KG1 (cell line): ENCODE data around the gene CCL23.
A peak's percentile ranks its signal among the peaks of the same experiment; 100 is the strongest.
"Not testable (repeated sequence)": the region's sequence is repeated elsewhere in the genome, so short reads cannot be mapped to it uniquely, and the experiment has no call there.

Experiments
- DNase-seq: peaks from one replicate; lab custom pipeline; 2025; lab: John Stamatoyannopoulos, UW

CCL23 gene

GRCh38 chr17:36017799-36018198 is at the start of gene CCL23:
CCL23 (minus strand) TSS chr17:36017972; CDS start chr17:36017897, 75 bp downstream.
- peak; percentile 11 for DNase-seq

GRCh38 chr17:36066365-36066985 is 48.7 kb upstream of the CCL23 start:
- DNase-seq: no peak

- DNase-seq: no peak
These were observed 46.2 kb upstream of the CCL23 start, which contains the start of gene CCL18 for GRCh38 chr17:36063786-36064541. CCL18 (plus strand) TSS chr17:36064272; CDS start chr17:36064343, 71 bp downstream.

GRCh38 chr17:36060816-36061215 is 43.0 kb upstream of the CCL23 start:
- DNase-seq: no peak

- DNase-seq: no peak
These were observed 41.6 kb upstream of the CCL23 start for GRCh38 chr17:36059406-36059805.

- DNase-seq: no peak
These were observed 40.1 kb upstream of the CCL23 start for GRCh38 chr17:36057911-36058310.

GRCh38 chr17:36055921-36056520 is 38.2 kb upstream of the CCL23 start:
- DNase-seq: no peak

- DNase-seq: no peak
These were observed 37.4 kb upstream of the CCL23 start for GRCh38 chr17:36055171-36055570.

GRCh38 chr17:36049643-36050042 is 31.9 kb upstream of the CCL23 start:
- no peak for DNase-seq

- no peak for DNase-seq
These were observed 30.3 kb upstream of the CCL23 start for GRCh38 chr17:36048066-36048465.

GRCh38 chr17:36036235-36036634 is 18.5 kb upstream of the CCL23 start:
- no peak for DNase-seq

- no peak for DNase-seq
These were observed 16.4 kb upstream of the CCL23 start for GRCh38 chr17:36034127-36034526.

GRCh38 chr17:36030956-36031355 is 13.2 kb upstream of the CCL23 start:
- no peak for DNase-seq

GRCh38 chr17:36027761-36028160 is 10.0 kb upstream of the CCL23 start:
- no peak for DNase-seq

GRCh38 chr17:36024106-36024869 is 6.5 kb upstream of the CCL23 start:
- DNase-seq: no peak

GRCh38 chr17:36019423-36019822 is 1.7 kb upstream of the CCL23 start:
- DNase-seq: no peak

GRCh38 chr17:36016555-36016954 is 1.2 kb downstream of the CCL23 start:
- no peak for DNase-seq

- not testable (repeated sequence) for DNase-seq
These were observed 1.9 kb downstream of the CCL23 start for GRCh38 chr17:36015895-36016294.

- DNase-seq: no peak
These were observed 2.8 kb downstream of the CCL23 start for GRCh38 chr17:36014946-36015345.

- DNase-seq: no peak
These were observed 6.6 kb downstream of the CCL23 start for GRCh38 chr17:36011201-36011600.

- DNase-seq: no peak
These were observed 8.6 kb downstream of the CCL23 start for GRCh38 chr17:36008998-36009665.

GRCh38 chr17:36004594-36005108 is 13.1 kb downstream of the CCL23 start:
- no peak for DNase-seq
